NB4 (cell line): ENCODE measurements around the gene HLA-DRB1.

ENCODE experiments used
- DNase-seq: peaks from one replicate; pipeline ENCODE4 v3.0.0; 2010; ENCODE audit warnings: low read depth
- H3K4me3 ChIP-seq: one replicate; pipeline ENCODE4 v1.5.1; 2011; ENCODE audit warnings: mild to moderate bottlenecking, low read depth, low read length, moderate library complexity
- CTCF ChIP-seq: IDR thresholded peaks from one replicate; pipeline ENCODE4 v1.5.1; 2012; ENCODE audit warnings: low read depth, low read length
- MAX ChIP-seq: IDR thresholded peaks from 2 replicates; pipeline ENCODE4 v1.6.1; 2011; ENCODE audit warnings: low read depth, low read length
- MYC ChIP-seq: IDR thresholded peaks from 2 replicates; pipeline ENCODE4 v1.6.1; 2011; ENCODE audit warnings: low read depth, low read length
- POLR2A ChIP-seq: IDR thresholded peaks from 2 replicates; pipeline ENCODE4 v1.6.1; 2011; ENCODE audit warnings: mild to moderate bottlenecking; ENCODE audit not compliant: insufficient read length; ENCODE audit errors: extremely low read depth

Gene HLA-DRB1

DNA sequence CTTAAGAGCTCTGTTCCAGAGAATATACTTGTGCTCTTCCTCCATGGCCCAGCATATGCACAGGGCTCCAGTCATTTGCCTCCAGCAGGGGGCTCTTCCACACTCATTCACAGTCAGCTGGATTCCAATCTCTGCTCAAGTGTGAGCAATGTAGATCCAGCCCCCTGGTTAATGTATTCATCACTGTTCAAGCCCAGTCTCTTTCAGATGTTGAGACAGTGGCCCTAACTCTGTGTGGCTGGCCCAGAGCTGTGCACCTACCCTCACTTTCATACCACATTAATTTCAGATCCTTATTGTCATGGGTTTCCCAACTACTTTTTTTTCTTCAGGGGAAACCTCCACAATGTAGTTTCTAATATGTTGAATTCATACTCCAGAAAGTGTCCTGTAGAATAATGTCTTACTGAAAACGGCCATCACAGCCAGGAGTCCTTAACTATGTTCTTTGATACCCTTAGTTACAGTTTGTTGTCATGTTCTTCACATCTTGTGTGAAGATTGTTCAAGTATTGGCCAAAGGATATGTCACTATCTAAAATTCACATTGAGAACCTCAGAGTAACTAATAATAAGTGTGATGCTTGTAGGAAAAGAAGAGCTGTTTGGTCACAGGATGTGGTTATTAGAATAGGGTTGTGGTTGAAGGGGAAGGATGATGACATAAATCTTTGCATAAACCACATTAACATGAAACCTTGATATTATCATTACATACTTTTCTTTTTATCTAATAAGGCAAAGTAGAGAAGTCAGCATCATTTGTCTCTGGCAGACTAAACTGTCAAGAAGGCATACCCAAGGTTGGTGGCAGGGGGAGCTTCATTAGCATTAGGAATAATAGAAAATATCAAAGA, 33.1 kb upstream of the HLA-DRB1 start:
- peak; percentile 40 for TF ChIP-seq CTCF
- no peak for TF ChIP-seq MAX
- no peak overlapping the region for H3K4me3 ChIP-seq
- peak; percentile 62 for DNase-seq

GRCh38 chr6:32621372-32621771, 31.7 kb upstream of the HLA-DRB1 start:
- no peak overlapping the region for H3K4me3 ChIP-seq
- no peak for DNase-seq
- TF ChIP-seq POLR2A (no peak), CTCF (no peak), MYC (no peak)

GRCh38 chr6:32617751-32618150, 28.1 kb upstream of the HLA-DRB1 start:
- TF ChIP-seq CTCF (no peak), MAX (no peak), MYC (no peak), POLR2A (no peak)
- DNase-seq = no peak
- H3K4me3 ChIP-seq = no peak overlapping the region

- H3K4me3 ChIP-seq = no peak overlapping the region
- DNase-seq = no peak
- TF ChIP-seq MYC = no peak
- no peak for TF ChIP-seq MAX
- TF ChIP-seq CTCF = no peak
- TF ChIP-seq POLR2A = no peak
These were observed 26.4 kb upstream of the HLA-DRB1 start for GRCh38 chr6:32615885-32616532.

DNA sequence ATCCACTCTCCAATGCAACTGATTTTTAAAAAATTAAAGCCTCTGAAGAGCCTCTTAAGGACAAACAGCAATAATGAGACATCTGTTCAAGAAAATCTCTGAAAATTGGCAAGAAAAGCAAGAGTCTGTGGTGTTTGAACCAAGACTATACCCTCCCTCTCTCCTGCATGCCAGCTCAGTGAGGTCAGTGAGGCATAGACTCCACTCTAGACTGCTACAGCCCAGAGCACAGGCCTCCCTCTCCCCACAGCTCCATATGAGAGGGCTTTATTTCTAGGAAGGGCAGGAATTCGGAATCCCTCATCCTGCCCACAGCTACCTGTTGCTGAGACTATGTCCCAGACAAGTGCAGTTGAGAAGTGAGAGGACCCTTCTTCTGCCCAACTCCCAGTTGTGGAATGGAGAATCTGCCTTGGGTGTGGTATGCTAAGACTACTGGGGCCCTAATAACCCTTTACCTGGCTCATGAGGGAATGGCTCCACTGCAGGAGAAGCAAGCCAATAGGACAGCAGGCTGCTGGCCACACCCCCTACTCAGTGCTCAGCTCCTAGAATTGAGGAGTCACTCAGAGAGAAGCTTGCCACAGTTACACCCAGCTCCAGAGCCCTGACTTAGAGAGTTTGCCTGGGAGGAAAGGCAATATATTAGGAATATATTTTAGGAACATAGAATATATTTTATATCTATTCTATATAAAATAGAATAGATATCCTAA, 24.9 kb upstream of the HLA-DRB1 start:
- no peak for DNase-seq
- TF ChIP-seq POLR2A = no peak
- no peak for TF ChIP-seq MYC
- TF ChIP-seq CTCF = no peak
- TF ChIP-seq MAX = no peak
- no peak overlapping the region for H3K4me3 ChIP-seq
